SU-DHL-6 (cell line): Measurements from ENCODE around the gene ABCD3.

ENCODE experiments used
- H2AFZ ChIP-seq: fragments of 200-600 bp; sonication (generic); 2 replicates; pipeline ENCODE4 v1.6.1; 2014; ENCODE audit warnings: low read depth, mild to moderate bottlenecking, moderate library complexity, mixed read lengths, antibody characterized with exemption, low read length; ENCODE audit not compliant: severe bottlenecking
- H3F3A ChIP-seq: fragments of 200-600 bp; shearing (Covaris generic); 2 replicates; pipeline ENCODE4 v1.6.0; 2016; ENCODE audit warnings: antibody characterized with exemption, mild to moderate bottlenecking; ENCODE audit not compliant: insufficient read depth
- H3K27ac ChIP-seq: fragments of 200-600 bp; sonication (generic); 2 replicates; pipeline ENCODE4 v1.5.1; 2016; ENCODE audit warnings: low read depth, mild to moderate bottlenecking, low read length, moderate library complexity, mixed read lengths
- H3K27me3 ChIP-seq: fragments of 200-600 bp; sonication (generic), shearing (Covaris generic); 2 replicates; pipeline ENCODE4 v1.6.0; 2014; ENCODE audit warnings: mild to moderate bottlenecking, low read length
- H3K36me3 ChIP-seq: fragments of 200-600 bp; sonication (generic); 2 replicates; pipeline ENCODE4 v1.6.1; 2014; ENCODE audit warnings: mild to moderate bottlenecking, low read length, mixed read lengths
- H3K4me2 ChIP-seq: fragments of 300-600, 200-600 bp; shearing (Covaris generic), sonication (generic); 2 replicates; pipeline ENCODE4 v1.6.0; 2014; ENCODE audit warnings: low read length, low read depth, mild to moderate bottlenecking; ENCODE audit not compliant: poor library complexity, severe bottlenecking
- H3K4me3 ChIP-seq: fragments of 200-600 bp; sonication (generic); 2 replicates; pipeline ENCODE4 v1.5.1; 2014; ENCODE audit warnings: antibody characterized with exemption, low read length, mild to moderate bottlenecking, mixed read lengths; ENCODE audit not compliant: insufficient read depth, poor library complexity, severe bottlenecking
- H3K79me2 ChIP-seq: fragments of 200-600 bp; sonication (generic); 2 replicates; pipeline ENCODE4 v1.6.1; 2014; ENCODE audit warnings: mild to moderate bottlenecking, low read length, moderate library complexity; ENCODE audit not compliant: insufficient read depth
- H3K9ac ChIP-seq: fragments of 200-600 bp; sonication (generic); 2 replicates; pipeline ENCODE4 v1.7.0; 2014; ENCODE audit warnings: mild to moderate bottlenecking, low read length
- H3K9me2 ChIP-seq: fragments of 200-600 bp; sonication (generic); replicated peaks from 2 replicates; pipeline ENCODE4 v1.6.1; 2014; ENCODE audit warnings: low read length; ENCODE audit not compliant: insufficient read depth
- H3K9me3 ChIP-seq: fragments of 200-600 bp; sonication (generic); 2 replicates; pipeline ENCODE4 v1.6.1; 2014; ENCODE audit warnings: low read length, mixed read lengths; ENCODE audit not compliant: insufficient read depth
- H4K20me1 ChIP-seq: fragments of 200-600 bp; sonication (generic); 2 replicates; pipeline ENCODE4 v1.6.1; 2014; ENCODE audit warnings: low read depth, mild to moderate bottlenecking, antibody characterized with exemption, low read length, moderate library complexity, mixed read lengths
- CTCF ChIP-seq: fragments of 200-600 bp; sonication (generic); IDR thresholded peaks from one replicate; pipeline ENCODE4 v1.5.1; 2017; ENCODE audit warnings: antibody characterized with exemption, mild to moderate bottlenecking, low read length, moderate library complexity; ENCODE audit not compliant: insufficient read depth, poor library complexity, severe bottlenecking
- EZH2phosphoT487 ChIP-seq: fragments of 200-600 bp; sonication (generic), shearing (Covaris generic); conservative IDR thresholded peaks from 2 replicates; pipeline ENCODE4 v1.6.1; 2018; ENCODE audit warnings: mild to moderate bottlenecking, antibody characterized with exemption, low read length, moderate library complexity, mixed read lengths

Gene ABCD3

GRCh38 chr1:94396356-94397010, 21.7 kb upstream of the ABCD3 start:
- no peaks in the 10 kb centered on the region for H3K36me3 ChIP-seq
- H4K20me1 ChIP-seq = no peaks in the 10 kb centered on the region
- no peaks in the 10 kb centered on the region for H3K9me2 ChIP-seq
- H2AFZ ChIP-seq = no peak overlapping the region
- no peak overlapping the region for H3K4me2 ChIP-seq
- H3K4me3 ChIP-seq = no peak overlapping the region
- no peak for TF ChIP-seq CTCF
- no peak for TF ChIP-seq EZH2phosphoT487
- H3K27me3 ChIP-seq = no peaks in the 10 kb centered on the region
- H3K9ac ChIP-seq = no peak overlapping the region
- no peaks in the 10 kb centered on the region for H3F3A ChIP-seq
- no peak overlapping the region for H3K27ac ChIP-seq
- H3K9me3 ChIP-seq = no peaks in the 10 kb centered on the region
- no peaks in the 10 kb centered on the region for H3K79me2 ChIP-seq

- no peak overlapping the region for H3K27ac ChIP-seq
- no peak overlapping the region for H2AFZ ChIP-seq
- H3K27me3 ChIP-seq = no peaks in the 10 kb centered on the region
- TF ChIP-seq CTCF (no peak), EZH2phosphoT487 (no peak)
- H3F3A ChIP-seq = no peaks in the 10 kb centered on the region
- H3K9ac ChIP-seq = no peak overlapping the region
- no peak overlapping the region for H3K4me2 ChIP-seq
- no peaks in the 10 kb centered on the region for H3K9me2 ChIP-seq
- H3K9me3 ChIP-seq = no peaks in the 10 kb centered on the region
- no peak overlapping the region for H3K4me3 ChIP-seq
- H3K79me2 ChIP-seq = no peaks in the 10 kb centered on the region
- no peaks in the 10 kb centered on the region for H3K36me3 ChIP-seq
- H4K20me1 ChIP-seq = no peaks in the 10 kb centered on the region
Observed at GRCh38 chr1:94398356-94398755, 19.8 kb upstream of the ABCD3 start.

DNA sequence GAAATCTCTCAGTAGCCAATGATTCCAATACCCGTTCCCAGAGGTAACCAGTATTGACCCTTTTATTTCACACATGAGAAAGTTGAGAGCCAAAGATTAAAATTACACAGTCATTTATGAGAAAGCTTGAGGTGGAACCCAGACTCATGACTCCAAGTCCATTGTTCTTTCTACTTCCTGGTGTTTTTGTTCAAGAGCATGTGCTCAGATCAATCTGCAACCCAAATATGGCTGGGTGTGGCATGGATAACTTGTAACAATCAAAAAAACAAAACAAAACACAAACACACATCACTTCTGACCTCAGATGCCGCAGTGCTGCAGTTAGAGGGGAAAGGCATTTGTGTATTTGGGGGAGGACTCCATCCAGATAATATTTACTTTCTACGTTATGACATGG, 18.7 kb upstream of the ABCD3 start:
- Histone ChIP-seq H3K9me3 (no peaks in the 10 kb centered on the region), H3K27me3 (no peaks in the 10 kb centered on the region), H3K27ac (no peak overlapping the region), H3K9ac (no peak overlapping the region), H3K9me2 (no peaks in the 10 kb centered on the region), H3F3A (no peaks in the 10 kb centered on the region), H3K4me2 (no peak overlapping the region), H3K36me3 (no peaks in the 10 kb centered on the region), H4K20me1 (no peaks in the 10 kb centered on the region), H3K4me3 (no peak overlapping the region), H3K79me2 (no peaks in the 10 kb centered on the region), H2AFZ (no peak overlapping the region)
- no peak for TF ChIP-seq CTCF
- no peak for TF ChIP-seq EZH2phosphoT487
